ENCODE data around the gene MTARC1.

MTARC1 gene

GRCh38 chr1:220770245-220770913 is 16.3 kb upstream of the MTARC1 start:
- no peak for DNase-seq (ENCODE audit: low read depth)

GRCh38 chr1:220772846-220773245 is 13.9 kb upstream of the MTARC1 start:
- DNase-seq (ENCODE audit: low read depth), result no peak

- no peak for DNase-seq (ENCODE audit: low read depth)
Measured at GRCh38 chr1:220775240-220775853, 11.4 kb upstream of the MTARC1 start.

GRCh38 chr1:220776254-220776653 is 10.5 kb upstream of the MTARC1 start:
- no peak for DNase-seq (ENCODE audit: low read depth)

- peak; percentile 4 for DNase-seq (ENCODE audit: low read depth)
Measured at GRCh38 chr1:220776720-220777326, 9.9 kb upstream of the MTARC1 start.

- DNase-seq (ENCODE audit: low read depth), result no peak
Measured at GRCh38 chr1:220783453-220783852, 3.3 kb upstream of the MTARC1 start.

- no peak for DNase-seq (ENCODE audit: low read depth)
Measured at GRCh38 chr1:220784751-220785150, 2.0 kb upstream of the MTARC1 start.

GRCh38 chr1:220785166-220786056 is 1.3 kb upstream of the MTARC1 start:
- no peak for DNase-seq (ENCODE audit: low read depth)

- DNase-seq (ENCODE audit: low read depth), result no peak
Measured at GRCh38 chr1:220786057-220786336, 716 bp upstream of the MTARC1 start.

GRCh38 chr1:220787069-220787619 is 431 bp downstream of the MTARC1 start:
- DNase-seq (ENCODE audit: low read depth), result no peak

GRCh38 chr1:220788900-220789299 is 2.2 kb downstream of the MTARC1 start:
- DNase-seq (ENCODE audit: low read depth), result no peak

GRCh38 chr1:220789532-220790147 is 2.9 kb downstream of the MTARC1 start:
- DNase-seq (ENCODE audit: low read depth), result no peak

GRCh38 chr1:220791285-220791684 is 4.6 kb downstream of the MTARC1 start:
- DNase-seq (ENCODE audit: low read depth), result no peak

- DNase-seq (ENCODE audit: low read depth), result no peak
Measured at GRCh38 chr1:220791956-220792355, 5.2 kb downstream of the MTARC1 start.

- no peak for DNase-seq (ENCODE audit: low read depth)
Measured at GRCh38 chr1:220796530-220796929, 9.8 kb downstream of the MTARC1 start.

GRCh38 chr1:220797044-220797443 is 10.3 kb downstream of the MTARC1 start:
- no peak for DNase-seq (ENCODE audit: low read depth)

GRCh38 chr1:220797553-220797952 is 10.8 kb downstream of the MTARC1 start:
- DNase-seq (ENCODE audit: low read depth), result no peak

- DNase-seq (ENCODE audit: low read depth), result no peak
Measured at GRCh38 chr1:220798338-220798737, 11.6 kb downstream of the MTARC1 start.

- DNase-seq (ENCODE audit: low read depth), result no peak
Measured at GRCh38 chr1:220800262-220800661, 13.5 kb downstream of the MTARC1 start.

GRCh38 chr1:220803401-220804201 is 16.9 kb downstream of the MTARC1 start:
- no peak for DNase-seq (ENCODE audit: low read depth)

- no peak for DNase-seq (ENCODE audit: low read depth)
Measured at GRCh38 chr1:220804202-220804586, 17.5 kb downstream of the MTARC1 start.

Measured in stimulated activated CD8-positive, alpha-beta memory T cell treated with anti-CD3 and anti-CD28 coated beads, Interleukin-12 subunit alpha, Interleukin-12 subunit beta, amount 100 ng/mL, for 4 hours (primary cell).